Fibroblast of peridontal ligament (primary cell): ENCODE data around the gene FAM107A.

ENCODE experiments used
- DNase-seq: peaks from one replicate; pipeline ENCODE4 v3.0.0-alpha.2; 2010; ENCODE audit errors: extremely low read depth

Gene FAM107A

DNA sequence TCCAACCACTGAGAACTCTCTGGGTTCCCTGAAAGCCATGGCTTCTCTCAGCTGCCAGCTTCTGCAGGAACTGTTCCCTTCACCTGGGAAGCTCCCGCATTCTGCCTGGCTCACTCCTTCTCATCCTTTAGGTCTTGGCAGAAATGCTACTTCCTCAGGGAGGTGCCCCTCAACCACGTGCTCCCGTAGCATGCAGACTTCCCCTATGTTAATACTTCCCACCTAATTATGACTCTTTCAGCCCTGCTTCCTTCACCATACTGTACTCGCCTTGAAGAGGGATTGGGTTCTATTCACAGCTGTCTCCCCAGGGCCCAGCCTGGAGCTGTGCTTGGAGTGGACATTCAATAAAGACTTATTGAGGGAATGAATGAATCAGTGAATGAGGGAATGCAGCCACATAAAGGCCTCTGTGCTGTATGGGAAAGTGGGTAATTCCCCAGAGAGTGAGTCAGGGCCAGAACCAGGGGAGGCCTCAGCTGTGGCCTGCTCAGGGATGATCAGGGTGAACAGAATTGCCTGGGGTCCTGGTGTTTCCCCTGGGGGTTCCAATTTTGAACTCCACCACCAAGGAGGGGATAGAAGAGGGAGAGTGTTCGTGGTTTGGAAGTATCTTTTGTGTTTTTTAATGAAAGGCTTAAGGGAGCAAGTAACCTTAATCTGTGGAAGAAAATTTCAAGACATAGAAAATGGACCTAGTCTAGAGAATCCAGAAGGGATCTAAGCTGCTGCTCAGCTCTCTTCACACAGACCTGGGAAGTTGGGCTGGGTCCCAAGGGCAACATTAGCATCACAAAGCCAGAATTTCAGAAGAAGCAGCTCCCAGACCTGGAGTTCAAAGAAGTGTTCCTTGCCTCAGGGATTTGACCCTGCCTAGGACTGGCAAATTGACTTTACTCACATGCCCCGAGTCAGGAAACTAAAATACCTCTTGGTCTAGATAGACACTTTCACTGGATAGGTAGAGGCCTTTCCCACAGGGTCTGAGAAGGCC is 14.6 kb upstream of the FAM107A start:
- no peak for DNase-seq

- peak; percentile 51 for DNase-seq
Measured at GRCh38 chr3:58588030-58588614, 10.9 kb upstream of the FAM107A start.

GRCh38 chr3:58586776-58587192 is 9.6 kb upstream of the FAM107A start:
- DNase-seq = no peak

- DNase-seq = no peak
Measured at GRCh38 chr3:58585994-58586393, 8.8 kb upstream of the FAM107A start.

- peak; percentile 62 for DNase-seq
Measured at GRCh38 chr3:58585005-58585786, 8.0 kb upstream of the FAM107A start.

DNA sequence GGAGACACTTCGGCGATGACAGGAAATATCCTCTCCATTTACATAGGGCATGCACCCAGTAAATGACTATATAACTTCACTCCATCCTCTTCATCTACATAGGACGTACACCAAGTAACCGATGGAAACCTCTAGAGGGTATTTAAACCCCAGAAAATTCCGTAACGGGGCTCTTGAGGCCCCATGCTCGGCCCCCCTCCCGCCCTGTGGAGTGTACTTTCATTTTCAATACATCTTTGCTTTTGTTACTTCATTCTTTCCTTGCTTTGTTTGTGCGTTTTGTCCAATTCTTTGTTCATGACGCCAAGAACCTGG is 7.5 kb upstream of the FAM107A start:
- peak; percentile 25 for DNase-seq

GRCh38 chr3:58581328-58582091 is 4.3 kb upstream of the FAM107A start:
- no peak for DNase-seq

- DNase-seq = no peak
Measured at GRCh38 chr3:58580826-58581327, 3.7 kb upstream of the FAM107A start.

GRCh38 chr3:58578873-58579272 is 1.7 kb upstream of the FAM107A start:
- no peak for DNase-seq

DNA sequence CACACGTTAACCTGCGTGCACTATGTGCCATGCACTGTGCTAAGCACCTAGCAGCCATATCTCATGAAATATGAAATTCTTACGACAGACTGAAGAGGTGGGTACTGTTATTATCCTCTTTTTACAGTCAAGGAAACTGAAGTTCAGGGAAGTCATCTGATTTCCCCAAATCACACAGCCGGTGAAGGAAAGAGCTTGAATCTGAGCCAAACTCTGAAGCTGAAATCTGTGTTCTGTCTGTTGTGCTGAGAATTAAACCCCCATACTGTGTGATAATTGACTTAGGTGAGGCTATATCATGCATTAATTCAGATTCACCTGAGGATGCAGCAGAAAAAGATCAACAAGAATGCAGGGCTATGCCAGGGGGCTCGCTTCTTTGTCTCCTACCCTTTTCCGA is 475 bp downstream of the FAM107A start:
- no peak for DNase-seq

DNA sequence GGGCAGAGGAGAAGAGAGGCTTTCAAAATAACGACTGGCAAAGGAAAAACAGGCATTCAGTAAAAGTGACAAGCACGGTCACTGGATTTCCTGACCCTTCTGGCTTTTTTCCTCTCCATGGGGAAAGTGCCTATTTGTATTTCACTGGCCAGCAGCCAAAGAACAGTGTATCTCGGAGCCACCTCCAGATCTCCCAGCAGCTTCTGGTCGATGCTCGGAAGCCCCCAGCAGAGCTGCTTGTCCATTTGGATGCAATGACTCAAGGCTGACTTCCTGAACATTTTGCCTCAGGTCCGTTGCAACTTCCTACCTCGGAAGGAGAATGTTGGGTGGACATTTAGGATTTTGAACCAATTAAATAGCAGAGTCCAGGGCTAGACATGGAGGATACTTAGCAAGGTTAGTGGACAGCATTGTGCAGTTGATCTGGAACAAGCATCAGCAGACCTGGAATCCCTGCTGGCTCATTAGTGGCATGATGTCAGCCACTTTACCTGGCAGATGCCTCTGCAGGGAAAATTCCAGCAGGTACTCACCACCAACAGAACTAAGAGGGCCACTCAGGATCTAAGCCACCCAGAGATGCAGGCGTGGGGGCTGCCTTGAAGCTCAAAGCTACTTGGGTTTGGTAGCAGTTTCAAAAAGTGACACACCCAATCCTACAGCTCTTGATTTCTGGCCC is 1.1 kb downstream of the FAM107A start:
- no peak for DNase-seq

DNA sequence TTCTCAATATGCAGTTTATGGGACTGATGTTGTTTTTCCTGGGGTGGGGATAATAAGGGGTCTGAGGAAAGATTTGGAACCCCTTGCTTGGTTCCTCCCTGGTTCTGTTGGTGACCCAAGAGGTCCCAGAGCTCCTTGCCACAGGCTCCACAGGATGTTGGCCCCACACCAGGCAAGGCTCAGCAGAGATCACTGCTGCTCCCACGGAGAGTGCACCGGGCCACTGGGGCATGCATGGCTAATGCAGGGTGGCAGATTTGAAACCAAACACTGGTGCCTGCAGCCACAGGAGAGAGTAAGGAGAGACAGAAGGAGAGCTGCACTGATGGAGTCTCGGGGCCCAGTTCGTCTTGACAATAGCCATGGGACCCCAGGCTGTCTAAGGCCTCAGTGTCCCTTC is 2.5 kb downstream of the FAM107A start:
- no peak for DNase-seq

DNA sequence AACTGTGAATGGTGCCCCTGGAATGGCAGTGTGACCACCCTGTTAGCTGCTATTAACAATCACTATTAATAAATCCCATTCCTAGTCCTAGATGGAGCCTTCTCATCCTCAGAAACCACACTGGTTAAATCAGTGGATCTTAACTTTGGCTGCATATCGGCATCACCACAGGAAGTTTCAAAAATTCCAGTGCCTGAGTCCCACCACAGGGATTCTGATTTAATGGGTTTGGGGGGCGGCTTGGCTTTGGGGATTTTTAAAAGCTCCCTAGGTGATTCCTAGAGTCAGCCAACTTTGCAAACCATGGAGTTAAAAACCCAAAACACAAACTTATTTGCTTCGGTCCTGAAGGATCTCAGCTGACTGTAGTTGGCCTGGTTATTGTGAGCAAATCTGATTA is 3.1 kb downstream of the FAM107A start:
- DNase-seq = no peak

DNA sequence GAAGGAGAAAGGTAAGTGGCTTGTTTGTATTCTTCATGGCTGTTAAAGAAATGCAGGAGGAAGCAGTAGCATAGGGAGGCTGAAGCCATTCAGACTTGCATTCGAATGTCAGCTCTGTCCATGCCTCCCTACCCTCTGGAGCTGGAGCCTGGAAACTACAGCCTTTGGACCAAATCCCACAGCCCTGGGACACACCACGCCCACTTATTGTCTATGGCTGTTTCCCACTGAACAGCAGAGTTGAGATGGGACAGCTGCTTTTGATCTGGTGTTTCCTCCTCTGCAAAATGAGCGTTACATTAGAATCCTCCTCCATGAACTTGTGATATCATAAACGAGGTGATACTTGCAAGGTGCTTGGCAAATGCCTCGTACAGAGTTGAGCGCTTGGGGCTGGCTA is 3.6 kb downstream of the FAM107A start:
- DNase-seq = no peak

DNA sequence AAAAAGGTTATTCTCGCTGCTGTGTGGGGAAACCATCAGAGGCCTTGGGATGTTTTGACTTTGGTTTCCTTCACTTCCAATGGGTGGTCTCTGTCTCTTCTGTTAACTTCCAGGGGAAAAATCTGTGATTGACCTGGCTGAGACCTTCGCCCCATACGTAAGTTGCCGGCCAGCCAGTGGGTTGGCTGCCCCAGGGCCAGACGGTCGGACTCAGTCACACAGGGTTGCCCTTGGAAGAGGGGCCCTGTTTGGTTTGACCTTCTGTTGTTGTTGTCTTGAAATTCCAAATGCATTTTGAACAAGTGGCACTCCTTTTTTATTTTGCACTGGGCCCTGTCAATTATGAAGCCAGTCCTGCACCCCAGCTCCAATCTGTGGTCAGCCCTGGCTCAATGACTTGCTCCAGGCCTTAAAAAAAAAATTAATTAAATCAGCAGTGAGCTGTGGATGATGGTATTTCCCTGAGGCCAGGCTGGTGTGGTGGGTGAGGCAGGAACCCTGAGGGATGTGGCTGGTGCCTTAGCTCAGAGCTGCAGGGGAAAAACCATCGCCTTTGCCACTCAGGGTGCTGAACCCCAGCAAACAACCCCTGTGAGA is 4.5 kb downstream of the FAM107A start:
- no peak for DNase-seq

DNA sequence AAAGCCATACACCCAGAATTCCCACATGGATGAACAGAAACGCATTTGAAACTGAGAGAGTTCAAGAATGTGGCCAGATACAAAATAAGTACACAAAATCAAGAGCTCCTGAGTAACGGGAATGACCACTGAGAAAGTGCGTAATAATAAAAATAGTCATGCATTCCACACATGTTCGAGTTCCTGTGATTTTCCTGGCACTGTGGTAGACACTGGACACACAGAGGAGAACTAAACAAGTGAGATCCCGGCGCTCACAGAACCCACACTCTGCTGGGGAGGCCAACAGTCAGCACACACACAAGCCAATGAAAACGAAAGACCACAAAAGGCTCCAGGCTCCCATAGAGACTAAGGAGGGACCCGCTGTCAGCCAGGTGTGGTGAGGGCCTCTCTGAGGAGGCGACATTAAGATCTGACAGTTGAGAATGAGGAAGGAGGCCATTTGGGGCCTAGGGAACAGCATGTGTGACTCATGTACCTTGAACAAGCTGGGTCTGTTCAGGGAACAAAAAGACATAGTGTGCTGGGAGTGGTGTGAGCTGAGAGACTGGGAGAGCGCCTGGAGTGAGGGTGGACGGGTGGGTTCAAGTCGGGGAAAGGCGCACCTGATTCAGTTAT is 5.1 kb downstream of the FAM107A start:
- DNase-seq = no peak

DNA sequence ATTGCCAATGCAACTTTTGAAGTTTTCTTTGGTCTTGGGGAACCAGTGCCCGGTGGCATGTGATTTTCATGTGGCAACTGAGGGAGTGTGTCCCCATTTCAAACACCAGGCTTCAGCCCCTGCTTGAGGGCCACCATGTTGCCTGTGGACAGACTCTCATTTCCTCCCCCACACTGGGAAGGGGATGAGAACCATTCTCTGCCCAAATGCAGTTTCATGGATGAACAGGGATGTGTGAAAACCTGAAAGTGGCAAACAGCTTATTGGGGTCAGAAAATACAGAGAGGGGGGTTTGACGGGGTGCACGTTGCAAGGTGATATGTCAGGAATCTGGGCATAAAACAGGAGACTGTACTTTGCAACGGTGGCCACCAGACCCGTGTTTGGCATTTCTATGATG is 6.3 kb downstream of the FAM107A start:
- no peak for DNase-seq

GRCh38 chr3:58569287-58570001 is 7.7 kb downstream of the FAM107A start:
- DNase-seq = no peak

DNA sequence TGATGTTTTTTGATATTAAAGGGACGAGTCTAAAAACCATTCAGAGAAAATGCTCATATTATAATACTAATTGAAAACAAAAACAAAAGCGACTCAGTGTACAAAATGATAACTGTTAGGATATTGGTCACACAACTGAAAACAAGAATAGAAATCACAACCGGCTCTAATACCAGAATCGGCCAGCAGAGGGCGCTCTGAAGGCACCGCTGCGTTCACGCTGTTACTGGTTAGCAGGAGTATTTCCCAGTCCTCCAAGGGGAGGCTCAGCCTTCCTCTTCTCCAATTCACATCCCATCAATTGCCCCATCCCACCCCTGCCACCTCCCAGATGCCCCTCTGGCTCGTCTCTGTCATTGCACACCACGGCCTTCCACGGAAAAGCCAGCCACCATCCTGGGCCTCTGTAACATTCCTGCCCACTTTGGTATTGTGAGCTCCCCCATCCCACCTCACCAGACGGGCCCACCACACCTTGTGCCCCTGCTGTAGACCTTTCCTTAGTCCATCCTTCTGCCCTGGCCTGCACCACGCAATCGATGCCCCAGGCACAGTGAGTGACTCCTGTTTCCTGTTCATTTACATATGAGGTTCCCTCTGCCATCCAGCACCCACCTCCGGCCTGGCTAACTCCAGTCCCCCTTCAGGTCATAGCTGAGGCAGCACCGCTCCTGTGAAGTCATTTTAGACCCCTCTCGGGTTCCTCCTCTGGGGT is 8.5 kb downstream of the FAM107A start:
- DNase-seq = peak; percentile 78
